ENCODE data around the gene NR1H2.

The NR1H2 gene

DNA sequence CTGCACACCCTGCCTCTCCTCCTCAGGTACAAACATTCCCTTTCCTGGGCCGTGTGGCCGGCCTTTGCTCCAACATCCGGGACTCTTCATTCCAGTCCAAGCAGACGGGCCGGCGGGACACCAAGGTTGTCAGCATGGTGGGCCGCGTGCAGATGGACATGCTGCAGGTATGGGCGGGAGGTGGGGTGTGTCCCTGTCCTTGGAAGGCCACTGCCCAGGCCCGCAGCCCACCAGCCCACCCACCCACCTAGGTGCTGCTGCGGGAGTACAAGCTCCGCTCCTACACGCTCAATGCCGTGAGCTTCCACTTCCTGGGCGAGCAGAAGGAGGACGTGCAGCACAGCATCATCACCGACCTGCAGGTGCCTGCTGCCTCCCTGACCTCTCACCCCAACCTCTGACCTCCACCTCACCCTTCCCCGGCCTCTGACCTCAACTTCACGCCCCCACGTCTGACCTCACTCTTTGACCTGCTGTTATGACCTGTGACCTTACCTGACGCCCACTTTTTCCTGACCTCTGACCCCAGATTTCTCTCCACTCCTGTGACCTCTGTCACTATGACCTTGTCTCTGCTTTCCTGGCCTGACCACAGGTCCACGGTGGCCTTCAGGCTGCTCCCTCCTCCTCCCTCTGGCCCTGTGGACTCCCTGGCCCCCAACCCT, 30.0 kb downstream of the NR1H2 start:
- DNase-seq = no peak

DNA sequence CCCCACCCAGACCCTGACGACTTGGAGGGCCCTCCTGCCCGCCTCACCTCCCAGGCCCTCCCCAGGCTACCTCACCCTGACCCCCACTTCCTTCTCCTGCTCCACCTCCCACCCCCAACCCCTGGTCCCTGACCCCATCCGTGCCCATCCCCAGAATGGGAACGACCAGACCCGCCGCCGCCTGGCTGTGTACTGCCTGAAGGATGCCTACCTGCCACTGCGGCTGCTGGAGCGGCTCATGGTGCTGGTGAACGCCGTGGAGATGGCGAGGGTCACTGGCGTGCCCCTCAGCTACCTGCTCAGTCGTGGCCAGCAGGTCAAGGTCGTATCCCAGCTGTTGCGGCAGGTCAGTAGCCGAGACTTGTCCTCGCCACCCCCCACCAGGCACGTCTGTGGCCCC, 30.6 kb downstream of the NR1H2 start:
- no peak for DNase-seq

DNA sequence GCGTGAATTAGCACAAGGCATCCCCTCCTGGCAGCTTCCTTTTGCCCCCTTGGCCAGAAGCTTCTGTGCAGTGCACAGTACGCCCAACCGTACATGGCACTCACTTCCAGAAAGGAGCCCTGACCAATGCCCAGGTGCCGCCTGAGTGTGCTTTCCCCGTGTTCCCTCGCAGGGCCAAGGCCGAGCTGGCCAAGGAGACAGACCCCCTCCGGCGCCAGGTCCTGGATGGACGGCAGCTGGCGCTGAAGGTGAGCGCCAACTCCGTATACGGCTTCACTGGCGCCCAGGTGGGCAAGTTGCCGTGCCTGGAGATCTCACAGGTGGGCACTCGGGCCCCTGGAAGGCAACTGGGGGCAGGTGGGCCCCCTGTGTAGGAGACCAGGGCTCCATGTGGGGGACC, 33.1 kb downstream of the NR1H2 start:
- DNase-seq = no peak

DNA sequence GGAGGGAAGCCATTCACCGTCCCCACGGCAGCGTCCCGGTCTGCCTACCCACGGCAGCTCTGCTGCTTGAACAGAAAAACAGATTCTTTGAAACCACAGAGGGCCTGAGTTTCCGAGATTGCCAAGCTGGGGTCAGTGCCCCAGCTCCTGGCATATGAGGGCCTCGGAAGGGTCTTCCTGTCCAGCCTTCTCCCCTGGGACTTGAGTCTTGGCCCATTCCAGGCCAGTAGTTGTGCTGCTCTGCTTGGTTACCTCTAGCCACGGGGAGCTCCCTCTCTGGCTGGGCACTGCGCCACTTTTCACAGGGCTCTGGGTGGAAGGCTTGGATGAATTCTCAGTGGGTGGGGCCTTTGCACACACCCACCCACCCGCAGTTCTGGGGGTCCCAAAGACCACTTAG, 33.9 kb downstream of the NR1H2 start:
- no peak for DNase-seq

DNA sequence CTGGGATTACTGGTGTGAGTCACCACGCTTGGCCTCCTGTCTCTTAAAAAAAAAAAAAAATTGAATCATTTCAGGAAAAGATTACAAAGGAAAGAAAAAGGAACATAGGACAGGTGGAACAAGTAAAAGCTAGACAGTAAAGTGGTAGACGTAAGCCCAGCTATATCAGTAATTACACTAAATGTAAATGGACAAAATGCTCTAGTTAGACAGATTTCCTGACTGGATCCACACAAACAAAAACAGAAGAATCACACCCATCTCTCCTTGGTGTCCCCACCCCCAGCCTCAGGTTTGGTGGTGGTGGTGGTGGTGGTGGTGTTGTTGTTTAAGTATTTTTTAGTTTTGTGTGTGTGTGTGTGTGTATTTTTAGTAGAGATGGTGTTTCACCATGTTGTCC, 36.2 kb downstream of the NR1H2 start:
- DNase-seq = no peak

DNA sequence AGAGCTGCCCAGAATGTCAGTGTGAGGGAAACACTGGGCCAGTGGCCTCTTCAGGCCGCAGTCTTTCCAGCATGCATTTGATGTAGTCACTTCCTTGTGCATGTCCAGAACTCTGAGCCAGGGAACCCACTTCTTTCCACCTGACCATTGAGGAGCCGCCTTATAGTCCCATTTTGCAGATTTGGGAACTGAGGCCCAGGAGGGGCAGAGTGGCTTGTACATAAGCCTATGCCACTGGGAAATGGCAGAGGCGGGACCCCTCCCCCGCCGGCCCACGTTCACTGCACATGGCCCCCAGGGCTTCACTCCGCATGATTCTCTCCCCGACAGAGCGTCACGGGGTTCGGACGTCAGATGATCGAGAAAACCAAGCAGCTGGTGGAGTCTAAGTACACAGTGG, 36.8 kb downstream of the NR1H2 start:
- no peak for DNase-seq

DNA sequence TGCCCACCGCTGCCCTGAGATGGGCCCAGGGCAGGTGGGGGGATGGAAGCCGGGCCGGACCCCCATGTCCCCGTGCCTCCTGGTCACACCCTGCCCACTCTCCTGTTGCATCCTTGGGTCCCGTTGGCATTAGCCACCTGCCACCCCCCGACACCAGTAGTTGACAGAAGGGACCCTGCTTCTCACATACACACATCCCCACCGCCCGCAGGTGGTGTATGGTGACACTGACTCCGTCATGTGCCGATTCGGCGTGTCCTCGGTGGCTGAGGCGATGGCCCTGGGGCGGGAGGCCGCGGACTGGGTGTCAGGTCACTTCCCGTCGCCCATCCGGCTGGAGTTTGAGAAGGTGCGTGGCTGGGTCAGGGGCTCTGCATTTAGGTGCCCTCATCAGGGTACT, 37.3 kb downstream of the NR1H2 start:
- DNase-seq = no peak

DNA sequence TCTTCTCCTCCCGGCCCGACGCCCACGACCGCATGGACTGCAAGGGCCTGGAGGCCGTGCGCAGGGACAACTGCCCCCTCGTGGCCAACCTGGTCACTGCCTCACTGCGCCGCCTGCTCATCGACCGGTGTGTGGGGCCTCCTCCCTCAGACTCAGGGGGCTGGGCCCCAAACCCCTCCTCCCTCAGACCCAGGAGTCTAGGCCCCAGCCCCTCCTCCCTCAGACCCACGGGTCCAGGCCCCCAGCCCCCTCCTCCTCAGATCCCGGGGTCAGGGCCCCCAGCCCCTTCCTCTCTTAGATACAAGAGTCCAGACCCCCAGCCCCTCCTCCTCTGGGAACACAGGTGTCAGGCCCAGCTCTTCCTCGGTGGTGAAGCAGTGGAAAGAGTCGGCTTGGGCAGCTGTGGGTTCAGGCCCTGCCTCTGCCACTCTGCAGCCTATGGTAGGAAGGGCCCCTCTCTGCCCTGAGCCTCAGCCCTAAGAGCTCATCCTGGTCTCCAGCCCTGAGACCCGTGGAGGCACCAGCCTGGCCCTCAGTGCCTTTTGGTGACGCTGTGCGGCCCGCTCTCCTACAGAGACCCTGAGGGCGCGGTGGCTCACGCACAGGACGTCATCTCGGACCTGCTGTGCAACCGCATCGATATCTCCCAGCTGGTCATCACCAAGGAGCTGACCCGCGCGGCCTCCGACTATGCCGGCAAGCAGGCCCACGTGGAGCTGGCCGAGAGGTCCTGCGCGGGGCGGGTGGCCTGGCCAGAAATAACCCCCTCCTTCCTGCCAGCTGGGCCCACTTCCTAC, 38.8 kb downstream of the NR1H2 start:
- DNase-seq = no peak

DNA sequence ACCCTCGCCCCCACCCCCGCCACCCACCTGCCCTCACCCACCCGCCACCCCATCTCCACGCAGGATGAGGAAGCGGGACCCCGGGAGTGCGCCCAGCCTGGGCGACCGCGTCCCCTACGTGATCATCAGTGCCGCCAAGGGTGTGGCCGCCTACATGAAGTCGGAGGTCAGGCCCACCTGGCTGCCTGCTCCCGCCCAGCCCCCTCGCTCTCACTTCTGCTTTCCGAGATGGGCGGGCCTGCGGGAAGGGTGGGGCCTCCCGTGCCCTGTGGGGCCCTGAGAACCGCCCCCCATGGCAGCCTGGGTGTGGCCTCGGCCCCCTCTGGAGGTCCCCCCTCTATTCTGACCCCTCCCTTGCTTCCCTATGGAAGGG, 39.4 kb downstream of the NR1H2 start:
- no peak for DNase-seq

DNA sequence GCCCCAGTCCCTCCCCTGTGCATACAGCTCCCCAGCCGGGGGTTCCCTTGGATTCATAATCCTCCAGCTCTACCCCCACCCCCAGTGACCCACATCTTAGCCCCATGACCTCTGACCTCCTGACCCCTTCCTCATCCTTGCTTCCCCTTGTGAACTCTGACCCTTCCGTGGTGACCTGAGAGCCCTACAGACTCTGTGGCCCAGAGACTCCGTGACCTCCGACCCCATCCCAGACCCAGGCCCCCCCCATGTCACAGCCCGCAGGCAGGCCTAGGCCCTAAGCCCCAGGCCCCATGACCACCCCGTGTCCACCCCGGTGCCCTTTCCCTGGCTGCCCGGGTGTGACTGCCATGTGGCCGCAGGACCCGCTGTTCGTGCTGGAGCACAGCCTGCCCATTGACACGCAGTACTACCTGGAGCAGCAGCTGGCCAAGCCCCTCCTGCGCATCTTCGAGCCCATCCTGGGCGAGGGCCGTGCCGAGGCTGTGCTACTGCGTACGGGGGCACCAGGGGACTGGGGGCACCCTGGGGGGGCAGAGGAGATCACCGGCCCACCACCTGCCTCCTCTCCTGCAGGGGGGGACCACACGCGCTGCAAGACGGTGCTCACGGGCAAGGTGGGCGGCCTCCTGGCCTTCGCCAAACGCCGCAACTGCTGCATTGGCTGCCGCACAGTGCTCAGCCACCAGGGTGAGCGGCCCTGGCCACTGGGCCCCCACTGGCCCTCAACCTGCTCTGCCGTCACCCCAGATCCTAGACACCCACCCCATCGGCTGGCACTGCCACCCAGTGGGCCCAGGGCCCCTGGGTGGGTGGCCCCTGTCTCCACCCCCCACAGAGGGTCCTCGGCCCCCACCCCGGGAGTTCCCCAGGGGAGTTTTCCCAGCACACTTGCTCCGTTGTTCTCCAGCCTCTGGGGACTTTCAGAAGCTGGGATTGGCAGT, 40.0 kb downstream of the NR1H2 start:
- no peak for DNase-seq

DNA sequence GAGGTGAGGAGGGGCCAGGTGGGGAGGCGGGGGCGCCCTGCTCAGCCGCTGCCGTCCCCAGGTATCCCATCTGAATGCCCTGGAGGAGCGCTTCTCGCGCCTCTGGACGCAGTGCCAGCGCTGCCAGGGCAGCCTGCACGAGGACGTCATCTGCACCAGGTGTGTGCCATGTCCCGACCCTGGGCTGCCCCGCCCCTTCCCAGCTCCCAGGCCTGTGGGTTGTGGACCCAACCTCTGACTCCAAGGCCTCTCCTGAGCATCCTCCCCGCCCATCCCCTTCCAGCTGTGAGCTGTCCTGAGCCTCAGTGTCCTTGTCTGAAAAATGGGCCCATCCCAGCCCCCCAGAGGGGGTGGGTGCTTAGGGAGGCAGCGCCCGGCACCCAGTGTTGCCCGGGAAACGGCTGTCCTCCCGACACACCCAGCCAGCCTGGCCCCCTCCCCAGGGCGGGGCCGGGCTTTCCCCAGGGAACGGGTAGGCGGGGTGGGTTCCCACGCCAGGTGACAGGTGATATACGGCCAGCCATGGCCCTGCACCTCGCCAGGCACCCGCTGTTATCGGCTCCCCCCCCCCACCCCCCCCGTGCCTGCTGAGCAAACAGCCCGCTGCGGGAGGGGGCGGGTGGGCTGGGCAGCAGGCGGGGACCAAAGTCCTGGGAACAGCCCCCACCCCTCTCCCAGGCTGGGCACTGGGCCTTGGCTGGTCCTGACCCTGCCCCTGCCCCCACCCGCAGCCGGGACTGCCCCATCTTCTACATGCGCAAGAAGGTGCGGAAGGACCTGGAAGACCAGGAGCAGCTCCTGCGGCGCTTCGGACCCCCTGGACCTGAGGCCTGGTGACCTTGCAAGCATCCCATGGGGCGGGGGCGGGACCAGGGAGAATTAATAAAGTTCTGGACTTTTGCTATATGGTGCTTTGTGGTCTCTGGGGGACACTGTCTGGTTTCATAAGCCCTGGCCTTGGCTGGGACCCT, 41.1 kb downstream of the NR1H2 start:
- DNase-seq = no peak

DNA sequence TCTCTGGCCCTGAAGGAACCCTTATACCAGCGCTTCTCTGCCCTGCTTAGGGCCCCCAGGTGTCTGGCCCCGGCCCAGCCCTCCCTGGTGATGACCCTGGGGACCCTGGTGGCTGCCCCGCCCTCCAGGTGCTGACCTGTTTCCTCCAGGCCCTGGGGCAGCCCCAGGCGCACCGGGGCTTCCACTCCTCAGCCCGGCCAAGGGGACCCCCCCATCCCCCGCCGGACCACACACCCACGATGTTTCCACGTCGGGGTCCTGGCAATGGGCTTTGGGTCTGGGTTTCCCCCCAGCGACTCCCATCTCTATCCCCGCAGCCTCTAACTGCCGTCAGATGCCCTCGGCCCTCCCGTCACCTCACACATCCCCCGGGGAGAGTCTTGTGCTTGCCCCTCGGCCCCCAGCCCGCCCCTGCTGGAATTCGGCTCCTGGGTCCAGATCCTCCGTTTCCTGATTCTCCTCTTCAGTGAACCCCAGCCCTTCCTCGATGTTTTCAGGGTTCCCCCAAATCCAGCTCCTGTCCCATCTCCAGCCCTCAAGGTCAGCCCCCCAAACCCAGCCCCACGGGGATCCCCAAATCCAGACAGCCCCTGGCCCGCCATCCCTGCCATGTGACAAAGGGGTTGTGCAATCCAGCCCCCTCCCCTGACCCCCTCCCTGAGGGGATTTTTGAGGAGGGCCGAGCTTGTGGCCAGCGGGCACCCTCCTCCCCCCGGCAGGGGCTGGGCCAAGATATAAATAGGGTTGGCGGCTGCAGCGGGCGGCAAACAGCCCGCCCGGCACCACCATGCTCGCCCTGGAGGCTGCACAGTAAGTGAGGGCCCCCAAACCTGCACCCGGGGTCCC, 42.1 kb downstream of the NR1H2 start, which contains the start of gene SPIB:
Gene SPIB (plus strand): TSS at position 763 of the 846 bp plus-strand sequence. CDS start 25 bp downstream, at position 788.
- DNase-seq = no peak

DNA sequence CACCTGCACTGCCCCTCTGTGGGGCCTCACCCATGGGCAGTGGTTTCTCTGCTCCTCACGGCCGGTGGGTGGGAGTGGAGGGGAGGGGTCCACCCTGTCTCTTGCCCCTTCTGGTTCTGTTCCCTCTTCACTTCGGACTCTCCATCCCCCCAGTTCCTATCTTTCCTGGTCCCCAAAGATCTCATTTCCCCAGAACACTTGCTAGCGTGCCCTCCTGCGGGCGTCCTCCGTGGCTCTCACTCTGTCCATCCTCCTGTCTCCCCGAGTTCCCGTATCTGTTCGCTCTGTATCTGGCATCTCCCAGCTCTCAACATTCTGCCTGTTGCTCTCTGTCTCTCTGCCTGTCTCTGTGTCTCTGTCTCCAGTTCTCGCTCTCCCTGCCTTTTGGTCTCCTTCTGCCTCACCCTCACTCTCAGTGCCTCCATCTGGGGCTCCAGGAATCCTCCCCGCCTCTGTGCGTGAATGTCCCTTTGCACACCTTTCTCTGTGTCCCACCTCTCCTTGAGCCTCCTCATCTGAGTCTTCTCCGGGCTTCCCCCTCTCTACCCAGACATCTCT, 42.8 kb downstream of the NR1H2 start:
- DNase-seq = no peak

DNA sequence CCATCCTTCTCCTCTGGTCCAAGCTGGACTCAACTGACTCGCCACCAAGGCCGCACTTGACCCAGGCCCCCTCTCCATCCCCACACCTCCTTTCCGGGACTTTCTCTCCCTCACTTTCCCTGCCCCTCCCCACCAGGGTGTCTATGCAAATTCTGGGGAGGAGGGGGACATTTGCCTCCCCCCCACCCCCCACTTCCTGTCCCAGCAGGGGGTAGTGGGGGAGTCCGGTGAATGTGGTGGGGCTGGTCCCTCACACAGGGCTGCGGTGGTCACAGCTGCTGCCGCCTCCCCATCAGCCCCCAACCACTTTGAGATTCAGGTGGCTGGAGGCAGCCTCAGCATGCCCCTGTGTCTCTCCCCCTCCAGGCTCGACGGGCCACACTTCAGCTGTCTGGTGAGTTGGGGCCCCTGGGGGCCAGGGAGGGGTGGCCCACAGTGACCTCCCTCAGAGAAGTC, 43.4 kb downstream of the NR1H2 start:
- no peak for DNase-seq

DNA sequence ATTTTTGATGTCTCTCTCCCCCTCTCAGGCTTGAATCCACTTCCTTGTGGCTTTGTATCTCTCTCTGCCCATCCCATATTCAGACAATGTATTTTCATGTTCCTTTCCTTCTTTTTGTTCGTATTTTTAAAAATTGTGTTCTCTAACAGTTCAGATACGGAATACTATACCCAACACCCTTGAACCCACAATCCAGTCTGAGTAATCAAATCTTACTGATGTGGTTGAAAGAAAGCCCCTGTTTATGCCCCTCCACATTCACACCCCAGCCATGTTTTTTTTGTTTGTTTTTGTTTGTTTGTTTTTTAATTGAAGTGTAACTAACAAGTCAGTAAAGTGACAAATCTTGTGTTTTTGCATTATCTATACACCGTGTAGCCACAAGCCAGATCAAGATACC, 43.9 kb downstream of the NR1H2 start:
- no peak for DNase-seq

DNA sequence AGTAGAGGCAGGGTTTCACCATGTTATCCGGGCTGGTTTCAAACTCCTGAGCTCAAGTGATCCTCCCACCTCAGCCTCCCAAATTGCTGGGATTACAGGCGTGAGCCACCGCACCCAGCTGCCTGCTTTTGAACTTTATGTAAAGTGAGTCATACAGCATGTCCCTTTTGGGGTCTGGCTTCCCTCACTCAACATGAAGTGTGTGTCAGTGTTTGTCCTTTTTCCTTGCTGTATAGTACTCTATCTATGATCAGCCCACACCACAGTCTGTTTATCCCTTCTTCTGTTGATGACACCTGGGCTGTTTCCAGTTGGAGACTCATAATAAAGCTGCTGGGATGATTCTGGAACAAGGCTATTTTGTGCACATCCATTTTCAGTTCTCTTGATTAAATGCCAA, 44.6 kb downstream of the NR1H2 start:
- no peak for DNase-seq

DNA sequence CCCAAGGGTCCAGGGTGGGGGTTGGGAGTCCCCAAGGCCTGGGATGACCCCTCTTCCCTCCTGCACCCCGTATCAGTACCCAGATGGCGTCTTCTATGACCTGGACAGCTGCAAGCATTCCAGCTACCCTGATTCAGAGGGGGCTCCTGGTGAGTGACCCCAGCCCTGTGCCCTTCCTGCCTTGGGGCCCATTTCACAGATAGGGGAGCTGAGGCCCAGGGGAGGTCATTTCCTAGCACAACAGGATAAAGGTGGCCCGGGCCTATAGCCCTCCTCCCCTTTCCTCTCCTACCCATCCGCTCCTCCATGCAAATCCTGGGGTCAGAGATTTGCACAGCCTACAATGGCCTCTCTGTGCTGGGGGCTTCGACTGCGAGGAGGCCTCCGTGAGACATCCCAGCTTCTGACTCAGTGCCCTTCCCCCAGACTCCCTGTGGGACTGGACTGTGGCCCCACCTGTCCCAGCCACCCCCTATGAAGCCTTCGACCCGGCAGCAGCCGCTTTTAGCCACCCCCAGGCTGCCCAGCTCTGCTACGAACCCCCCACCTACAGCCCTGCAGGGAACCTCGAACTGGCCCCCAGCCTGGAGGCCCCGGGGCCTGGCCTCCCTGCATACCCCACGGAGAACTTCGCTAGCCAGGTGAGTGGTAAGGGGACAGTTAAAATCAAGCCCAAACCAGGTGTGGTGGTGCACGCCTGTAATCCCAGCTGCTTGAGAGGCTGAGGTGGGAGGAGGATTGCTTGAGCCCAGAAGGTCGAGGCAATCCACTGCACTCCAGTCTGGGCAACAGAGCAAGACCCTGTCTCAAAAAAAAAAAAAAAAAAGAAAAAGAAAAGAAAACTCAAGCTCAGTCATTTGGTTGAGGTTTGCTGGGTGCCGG, 46.4 kb downstream of the NR1H2 start:
- DNase-seq = no peak

DNA sequence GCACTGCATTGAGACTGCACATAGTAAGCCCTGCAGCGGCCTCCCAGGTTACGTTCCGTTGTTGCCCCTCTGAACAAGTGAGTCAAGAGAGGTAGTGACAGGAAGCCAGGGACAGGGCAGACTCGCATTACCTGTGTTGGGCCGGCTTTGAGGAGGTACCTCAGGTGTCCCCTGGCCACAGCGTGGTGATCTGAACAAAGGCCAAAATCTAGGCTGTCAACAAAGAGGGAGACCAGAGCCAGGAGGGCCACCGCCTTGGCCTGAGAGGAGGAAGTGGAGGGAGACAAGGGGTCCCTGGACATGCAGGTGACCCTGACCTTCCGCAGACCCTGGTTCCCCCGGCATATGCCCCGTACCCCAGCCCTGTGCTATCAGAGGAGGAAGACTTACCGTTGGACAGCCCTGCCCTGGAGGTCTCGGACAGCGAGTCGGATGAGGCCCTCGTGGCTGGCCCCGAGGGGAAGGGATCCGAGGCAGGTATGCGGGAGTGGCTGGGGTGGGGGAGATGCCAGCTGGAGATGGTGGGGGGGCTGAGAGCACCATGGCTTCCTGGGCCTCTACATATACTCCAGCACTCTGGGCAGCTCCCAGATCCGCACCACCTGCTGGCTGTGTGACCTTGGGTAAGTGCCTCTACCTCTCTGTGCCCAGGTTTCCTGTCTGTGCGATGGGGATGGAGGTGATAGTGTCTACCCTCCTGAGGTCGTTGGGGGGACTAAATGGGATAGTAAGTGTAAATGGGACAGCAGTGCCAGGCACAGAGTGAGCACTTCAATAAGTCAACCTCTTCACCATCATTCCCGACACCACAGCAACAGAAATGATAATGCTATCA, 47.2 kb downstream of the NR1H2 start:
- DNase-seq = no peak

DNA sequence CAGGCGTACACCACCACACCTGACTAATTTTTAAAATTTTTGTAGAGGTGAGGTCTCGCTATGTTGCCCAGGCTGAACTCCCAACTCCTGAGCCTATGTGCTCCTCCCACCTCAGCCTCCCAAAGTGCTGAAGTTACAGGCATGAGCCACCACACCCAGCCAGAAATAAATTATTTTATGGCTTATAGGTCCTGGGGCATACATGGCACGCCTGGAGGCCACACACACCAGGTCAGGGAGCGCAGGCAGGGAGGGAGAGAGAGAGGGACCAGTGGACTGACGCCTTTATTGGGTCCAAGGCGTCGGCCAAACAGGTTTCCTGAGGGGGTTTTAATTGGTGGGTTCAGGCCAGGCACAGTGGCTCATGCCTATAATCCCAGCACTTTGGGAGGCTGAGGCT, 49.3 kb downstream of the NR1H2 start:
- DNase-seq = no peak

Measured in NCI-H446 treated with DMSO at 0.1 percent for 48 hours (cell line).